SK-N-SH (cell line): ENCODE data around the gene IGFALS. TPM values are rescaled to one million over a fixed set of nuclear protein-coding genes. Genes with fewer than 3 reads are reported as not detected.

Experiments used
- CTCF ChIA-PET: fragments of 300-600, 350-600 bp; formaldehyde crosslinking; extraction: SDS; loops from one replicate; lab custom pipeline; 2021; lab: Yijun Ruan, JAX
- POLR2A ChIA-PET: fragments of 350-600 bp; sonication (Branson Sonifier 250); formaldehyde crosslinking; extraction: SDS; loops from one replicate; lab custom pipeline; 2020; ENCODE audit warnings: antibody characterized with exemption, inconsistent platforms; lab: Yijun Ruan, JAX
- DNase-seq: peaks from one replicate; pipeline ENCODE4 v3.0.0; 2012
- H2AFZ ChIP-seq: fragments of 200-600 bp; sonication (generic); 2 replicates; pipeline ENCODE4 v1.8.1; 2016; ENCODE audit warnings: antibody characterized with exemption, mild to moderate bottlenecking, low read depth
- H3F3A ChIP-seq: fragments of 200-600 bp; sonication (generic); replicated peaks from 2 replicates; pipeline ENCODE3; 2016; ENCODE audit warnings: antibody characterized with exemption, mild to moderate bottlenecking; ENCODE audit not compliant: insufficient read depth
- H3K27ac ChIP-seq, 2 experiments: fragments of 200-500 bp in 1 of 2; fragments of 200-600 bp in 1 of 2; sonication (Bioruptor generic) in 1 of 2; sonication (generic), shearing (Covaris generic) in 1 of 2; 2 replicates each; pipeline versions ENCODE4 v1.5.1 to v1.6.1; 2014 to 2016; ENCODE audit warnings: low read depth in 2 of 2, inconsistent platforms in 1 of 2, low read length in 1 of 2, mild to moderate bottlenecking in 1 of 2, mixed read lengths in 1 of 2
- H3K27me3 ChIP-seq: fragments of 200-600 bp; sonication (generic), shearing (Covaris generic); 2 replicates; pipeline ENCODE4 v1.6.1; 2016; ENCODE audit warnings: mixed run types; ENCODE audit not compliant: insufficient read depth
- H3K36me3 ChIP-seq, 2 experiments: fragments of 200-500 bp in 1 of 2; fragments of 200-600 bp in 1 of 2; sonication (Bioruptor generic) in 1 of 2; sonication (generic) in 1 of 2; replicated peaks in 1 of 2; 2 replicates each; pipeline versions ENCODE3 to v1.5.1; 2014 to 2016; ENCODE audit warnings: low read length in 1 of 2, mild to moderate bottlenecking in 1 of 2; ENCODE audit not compliant: insufficient read depth in 2 of 2, control insufficient read depth in 1 of 2
- H3K4me1 ChIP-seq, 2 experiments: fragments of 200-500 bp in 1 of 2; fragments of 200-600 bp in 1 of 2; sonication (Bioruptor generic) in 1 of 2; sonication (generic), shearing (Covaris generic) in 1 of 2; 2 replicates each; pipeline versions ENCODE4 v1.5.1 to v1.6.1; 2014 to 2016; ENCODE audit warnings: low read depth in 1 of 2, low read length in 1 of 2, mixed run types in 1 of 2; ENCODE audit not compliant: insufficient read depth in 2 of 2, control insufficient read depth in 1 of 2
- H3K4me2 ChIP-seq: fragments of 200-600 bp; sonication (generic), shearing (Covaris generic); 2 replicates; pipeline ENCODE4 v1.6.1; 2017; ENCODE audit warnings: mixed run types
- H3K4me3 ChIP-seq, 2 experiments: fragments of 200-500 bp in 1 of 2; fragments of 200-600 bp in 1 of 2; sonication (Bioruptor generic) in 1 of 2; sonication (generic), shearing (Covaris generic) in 1 of 2; 2 replicates each; pipeline versions ENCODE4 v1.5.1 to v1.8.1; 2014 to 2016; ENCODE audit warnings: low read depth in 2 of 2, inconsistent platforms in 1 of 2, low read length in 1 of 2, mild to moderate bottlenecking in 1 of 2, mixed read lengths in 1 of 2, moderate library complexity in 1 of 2
- H3K79me2 ChIP-seq: fragments of 200-600 bp; sonication (generic); 2 replicates; pipeline ENCODE4 v1.8.1; 2017; ENCODE audit warnings: mild to moderate bottlenecking; ENCODE audit not compliant: insufficient read depth
- H3K9ac ChIP-seq: fragments of 200-600 bp; sonication (generic); 2 replicates; pipeline ENCODE4 v1.6.1; 2017; ENCODE audit warnings: mixed run types
- H3K9me2 ChIP-seq: fragments of 200-600 bp; sonication (generic); 2 replicates; pipeline ENCODE4 v1.6.1; 2017; ENCODE audit warnings: mixed run types
- H3K9me3 ChIP-seq: fragments of 200-600 bp; sonication (generic); 2 replicates; pipeline ENCODE4 v1.6.1; 2017; ENCODE audit warnings: mixed run types, mild to moderate bottlenecking, moderate library complexity
- H4K20me1 ChIP-seq: fragments of 200-600 bp; sonication (generic); 2 replicates; pipeline ENCODE4 v1.6.1; 2017; ENCODE audit warnings: mild to moderate bottlenecking, mixed run types; ENCODE audit not compliant: insufficient read depth
- CHD2 ChIP-seq: fragments of 150-350 bp; IDR thresholded peaks from 2 replicates; pipeline ENCODE4 v1.6.1; 2018; ENCODE audit warnings: low read length; ENCODE audit not compliant: partially characterized antibody
- CTCF ChIP-seq: fragments of 200-600 bp; sonication (generic); IDR thresholded peaks from 2 replicates; pipeline ENCODE4 v1.6.1; 2017; ENCODE audit warnings: antibody characterized with exemption, mild to moderate bottlenecking, moderate library complexity
- ELF1 ChIP-seq: IDR thresholded peaks from 2 replicates; pipeline ENCODE4 v1.4.0; 2012
- GABPA ChIP-seq: IDR thresholded peaks from 2 replicates; pipeline ENCODE4 v1.4.0; 2012; ENCODE audit warnings: low read depth, mild to moderate bottlenecking
- GATA2 ChIP-seq: sonication (generic); formaldehyde crosslinking; IDR thresholded peaks from 2 replicates; pipeline ENCODE4 v1.5.0; 2020; ENCODE audit warnings: mild to moderate bottlenecking, missing genetic modification reagents
- JUND ChIP-seq: IDR thresholded peaks from 2 replicates; pipeline ENCODE4 v1.4.0; 2012
- MAX ChIP-seq: IDR thresholded peaks from 2 replicates; pipeline ENCODE4 v1.4.0; 2012; ENCODE audit warnings: low read depth
- MXI1 ChIP-seq: IDR thresholded peaks from 2 replicates; pipeline ENCODE4 v1.6.1; 2012; ENCODE audit warnings: mild to moderate bottlenecking, low read depth, low read length, improper control_type of control experiment
- NFIC ChIP-seq: IDR thresholded peaks from 2 replicates; pipeline ENCODE4 v1.4.0; 2012; ENCODE audit warnings: borderline replicate concordance
- RAD21 ChIP-seq: IDR thresholded peaks from 2 replicates; pipeline ENCODE4 v1.6.1; 2012; ENCODE audit warnings: mild to moderate bottlenecking, low read length
- SIN3A ChIP-seq: IDR thresholded peaks from 2 replicates; pipeline ENCODE4 v1.6.1; 2012; ENCODE audit warnings: low read depth, mild to moderate bottlenecking, low read length, moderate library complexity, borderline replicate concordance
- SMC3 ChIP-seq: IDR thresholded peaks from 2 replicates; pipeline ENCODE4 v1.6.1; 2012; ENCODE audit warnings: low read depth, low read length, improper control_type of control experiment
- TCF12 ChIP-seq: IDR thresholded peaks from 2 replicates; pipeline ENCODE4 v1.4.0; 2012
- TEAD4 ChIP-seq: IDR thresholded peaks from 2 replicates; pipeline ENCODE4 v1.4.0; 2012; ENCODE audit warnings: mild to moderate bottlenecking, borderline replicate concordance; ENCODE audit not compliant: insufficient read depth
- USF2 ChIP-seq: fragments of 150-350 bp; IDR thresholded peaks from 2 replicates; pipeline ENCODE4 v1.6.1; 2017; ENCODE audit warnings: antibody characterized with exemption, low read length, low read depth, borderline replicate concordance
- YY1 ChIP-seq: IDR thresholded peaks from 2 replicates; pipeline ENCODE4 v1.4.0; 2012; ENCODE audit warnings: low read depth, mild to moderate bottlenecking
- WGBS: methylation state at CpG from one replicate; pipeline ENCODE4 v1.1.6; 2017; ENCODE audit warnings: low lambda C conversion rate; 5-methylcytosine and 5-hydroxymethylcytosine counted together
- polyA plus RNA-seq, 3 experiments: library from polyadenylated mRNA; depleted of rRNA; stranded (reverse); fragments of >200 nt; gene quantifications; 2 replicates each; pipeline ENCODE4 v1.2.3, GENCODE V29; 2012

IGFALS gene
- polyA plus RNA-seq, 1 of the 3 experiments (the other 2 are of a cell fraction) = 0.02 TPM

- H3K9me2 ChIP-seq = no peaks in the 10 kb centered on the region
- no peaks in the 10 kb centered on the region for H4K20me1 ChIP-seq
- no peak overlapping the region for H2AFZ ChIP-seq
- H3K4me1 ChIP-seq = no peaks in the 10 kb centered on the region
- H3K36me3 ChIP-seq = peaks cover 0 to 14% of the 10 kb centered on the region in 2 experiments
- H3K9ac ChIP-seq = no peak overlapping the region
- DNase-seq = no peak
- H3K79me2 ChIP-seq = peaks cover 4% of the 10 kb centered on the region; the same call in 1 of the 2 replicates
- 94% methylated on average over 10 of the region's 11 CpGs for WGBS
- no peak overlapping the region for H3K4me3 ChIP-seq
- POLR2A ChIA-PET = no interaction called here
- no peaks in the 10 kb centered on the region for H3K27me3 ChIP-seq
- no peak for TF ChIP-seq MAX
- TF ChIP-seq ELF1 = no peak
- TF ChIP-seq CHD2 = no peak
- no peak for TF ChIP-seq YY1
- no peak for TF ChIP-seq GABPA
- TF ChIP-seq NFIC = no peak
- TF ChIP-seq GATA2 (CRISPR knock-in tag) = no peak
- no peak for TF ChIP-seq JUND
- TF ChIP-seq SMC3 = no peak
- no peak for TF ChIP-seq TCF12
- TF ChIP-seq, all 33 proteins: peak for 0
- CTCF ChIA-PET = no interaction called here
- H3K4me2 ChIP-seq = no peak overlapping the region
- H3K27ac ChIP-seq = no peak overlapping the region
- H3K9me3 ChIP-seq = no peaks in the 10 kb centered on the region
- peaks cover 7% of the 10 kb centered on the region for H3F3A ChIP-seq
Measured at GRCh38 chr16:1815461-1815860, 22.0 kb upstream of the IGFALS start.

- Histone ChIP-seq H3F3A (peaks cover 7% of the 10 kb centered on the region), H3K27ac (no peak overlapping the region), H3K9me3 (no peaks in the 10 kb centered on the region), H3K4me3 (no peak overlapping the region), H3K4me1 (no peaks in the 10 kb centered on the region), H3K4me2 (no peak overlapping the region), H3K36me3 (peaks cover 0 to 20% of the 10 kb centered on the region in 2 experiments), H3K79me2 (peaks cover 4% of the 10 kb centered on the region; the same call in 1 of the 2 replicates), H3K27me3 (no peaks in the 10 kb centered on the region), H2AFZ (no peak overlapping the region), H3K9ac (no peak overlapping the region), H3K9me2 (no peaks in the 10 kb centered on the region), H4K20me1 (no peaks in the 10 kb centered on the region)
- peak; percentile 84 for DNase-seq
- POLR2A ChIA-PET = interaction anchor here (1.3 kb wide), 1 partner anchor 14 kb away, joined by 3 read pairs; the partner anchor contains the start of genes FAHD1 and HAGH
- WGBS = 75% methylated on average over 15 of the region's 17 CpGs
- CTCF ChIA-PET = interaction anchor here (0.7 to 2.0 kb wide), 3 partner anchors 14 to 654 kb away, joined by 3 to 7 read pairs (median 3); partner anchors contain the start of genes FAHD1 and HAGH
- TF ChIP-seq TCF12 = no peak
- no peak for TF ChIP-seq TEAD4
- TF ChIP-seq SMC3 = peak; percentile 37
- no peak for TF ChIP-seq SIN3A
- peak; percentile 47; the same call in 1 of the 2 replicates for TF ChIP-seq MXI1
- TF ChIP-seq MAX = no peak
- TF ChIP-seq RAD21 = peak; percentile 59
- no peak for TF ChIP-seq USF2
- peak; percentile 48 for TF ChIP-seq CTCF
Measured at GRCh38 chr16:1812732-1813163, 19.2 kb upstream of the IGFALS start.
